ENCODE data around the gene ZNF529. TPM values are rescaled to one million over a fixed set of nuclear protein-coding genes. Genes with fewer than 3 reads are reported as not detected.

The ZNF529 gene
- polyA plus RNA-seq, 3 donors, result 1.1 to 2.7 (median 1.3) TPM

DNA sequence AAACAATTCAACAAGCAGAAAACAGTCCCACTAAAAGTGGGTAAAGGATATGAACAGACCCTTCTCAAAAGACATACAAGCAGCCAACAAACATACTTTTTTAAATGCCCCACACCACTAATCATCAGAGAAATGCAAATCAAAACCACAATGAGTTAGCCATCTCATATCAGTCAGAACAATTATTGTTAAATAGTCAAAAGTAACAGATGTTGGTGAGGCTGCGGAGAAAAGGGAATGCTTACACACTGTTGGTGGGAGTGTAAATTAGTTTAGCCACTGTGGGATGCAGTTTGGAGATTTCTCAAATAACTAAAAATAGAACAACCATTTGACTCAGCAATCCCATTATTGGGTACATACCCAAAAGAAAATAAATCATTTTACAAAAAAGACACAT, 8.7 kb downstream of the ZNF529 start:
- Histone ChIP-seq H3K27me3 (ENCODE audit: control insufficient read depth in 2 of 2, insufficient read depth in 2 of 2, low read length in 2 of 2) (no peaks in the 10 kb centered on the region), H3K36me3 (replicated peaks in 1 of 2; ENCODE audit: control insufficient read depth in 1 of 2, insufficient read depth in 2 of 2, low read length in 2 of 2) (peaks cover 2 to 69% of the 10 kb centered on the region in 2 donors), H3K9ac (ENCODE audit: insufficient read depth, low read length, poor library complexity, severe bottlenecking) (no peak overlapping the region), H3K27ac (ENCODE audit: low read depth in 1 of 2, low read length in 2 of 2) (no peak overlapping the region), H4K20me1 (ENCODE audit: insufficient read depth, low read length) (no peaks in the 10 kb centered on the region), H2AFZ (ENCODE audit: insufficient read depth, low read depth, low read length, poor library complexity, severe bottlenecking) (no peak overlapping the region), H3K4me1 (ENCODE audit: control insufficient read depth in 1 of 2, insufficient read depth in 2 of 2, low read length in 2 of 2) (no peaks in the 10 kb centered on the region), H3K9me3 (replicated peaks in 1 of 2; ENCODE audit: control insufficient read depth in 1 of 2, insufficient read depth in 1 of 2, low read length in 2 of 2) (peaks cover 67 to 97% of the 10 kb centered on the region in 2 donors), H3K79me2 (ENCODE audit: insufficient read depth, low read length) (no peaks in the 10 kb centered on the region), H3K4me2 (replicated peaks; ENCODE audit: extremely low read depth, low read length, poor library complexity, severe bottlenecking) (no peak overlapping the region), H3K4me3 (replicated peaks in 1 of 3; ENCODE audit: low read depth in 2 of 3, low read length in 3 of 3) (no peak overlapping the region)
- Mint-ChIP-seq H3K4me1 (no peaks in the 10 kb centered on the region), H3K36me3 (peaks cover 48 to 78% of the 10 kb centered on the region in 2 donors), H3K27ac (no peak overlapping the region), H3K9me3 (peaks cover 66 to 94% (median 85%) of the 10 kb centered on the region in 7 donors), H3K4me3 (no peak overlapping the region), H3K27me3 (ENCODE audit: low read depth in 3 of 3) (peaks cover 0 to 1% (median 0%) of the 10 kb centered on the region in 3 donors)
- intact Hi-C loops (cut with micrococcal nuclease), result no loop called here
- TF ChIP-seq CTCF (IDR thresholded peaks at IDR 0.05), result no peak
- no peak for DNase-seq
- no CpG with 5 or more reads among the region's 1 CpG for WGBS (ENCODE audit: insufficient coverage)

GRCh38 chr19:36547001-36547732, 25.9 kb downstream of the ZNF529 start:
- no peak overlapping the region for H3K4me2 ChIP-seq (replicated peaks; ENCODE audit: extremely low read depth, low read length, poor library complexity, severe bottlenecking)
- no peak overlapping the region for H3K27ac ChIP-seq (ENCODE audit: low read depth in 1 of 2, low read length in 2 of 2)
- peak overlapping the region in 1 of 3 experiments; percentile 44 for H3K4me3 ChIP-seq (replicated peaks in 1 of 3; ENCODE audit: low read depth in 2 of 3, low read length in 3 of 3)
- no CpG with 5 or more reads among the region's 5 CpGs for WGBS (ENCODE audit: insufficient coverage)
- peaks cover 34 to 100% of the 10 kb centered on the region in 2 donors for H3K9me3 ChIP-seq (replicated peaks in 1 of 2; ENCODE audit: control insufficient read depth in 1 of 2, insufficient read depth in 1 of 2, low read length in 2 of 2)
- no peaks in the 10 kb centered on the region for H3K27me3 ChIP-seq (ENCODE audit: control insufficient read depth in 2 of 2, insufficient read depth in 2 of 2, low read length in 2 of 2)
- no peak overlapping the region for H3K27ac Mint-ChIP-seq
- TF ChIP-seq CTCF (IDR thresholded peaks at IDR 0.05), result no peak
- intact Hi-C loops (cut with micrococcal nuclease), result no loop called here
- no peaks in the 10 kb centered on the region for H3K79me2 ChIP-seq (ENCODE audit: insufficient read depth, low read length)
- H3K9me3 Mint-ChIP-seq, result peaks cover 60 to 94% (median 90%) of the 10 kb centered on the region in 7 donors
- no peaks in the 10 kb centered on the region for H3K4me1 Mint-ChIP-seq
- peaks cover 47 to 60% of the 10 kb centered on the region in 2 donors for H3K36me3 Mint-ChIP-seq
- H3K4me3 Mint-ChIP-seq, result no peak overlapping the region
- no peak for DNase-seq
- no peaks in the 10 kb centered on the region for H4K20me1 ChIP-seq (ENCODE audit: insufficient read depth, low read length)
- H3K4me1 ChIP-seq (ENCODE audit: control insufficient read depth in 1 of 2, insufficient read depth in 2 of 2, low read length in 2 of 2), result no peaks in the 10 kb centered on the region
- H3K36me3 ChIP-seq (replicated peaks in 1 of 2; ENCODE audit: control insufficient read depth in 1 of 2, insufficient read depth in 2 of 2, low read length in 2 of 2), result peaks cover 29 to 78% of the 10 kb centered on the region in 2 donors
- no peak overlapping the region for H3K9ac ChIP-seq (ENCODE audit: insufficient read depth, low read length, poor library complexity, severe bottlenecking)
- H2AFZ ChIP-seq (ENCODE audit: insufficient read depth, low read depth, low read length, poor library complexity, severe bottlenecking), result no peak overlapping the region
- no peaks in the 10 kb centered on the region for H3K27me3 Mint-ChIP-seq (ENCODE audit: low read depth in 3 of 3)

Measured in CD14-positive monocyte (primary cell).